Measurements from ENCODE around the gene WWOX. TPM values are rescaled to one million over a fixed set of nuclear protein-coding genes. Genes with fewer than 3 reads are reported as not detected.

WWOX gene
- total and polyA plus RNA-seq, 2 of the 4 experiments (the other 2 are of a cell fraction): 2.7 to 5.4 TPM

DNA sequence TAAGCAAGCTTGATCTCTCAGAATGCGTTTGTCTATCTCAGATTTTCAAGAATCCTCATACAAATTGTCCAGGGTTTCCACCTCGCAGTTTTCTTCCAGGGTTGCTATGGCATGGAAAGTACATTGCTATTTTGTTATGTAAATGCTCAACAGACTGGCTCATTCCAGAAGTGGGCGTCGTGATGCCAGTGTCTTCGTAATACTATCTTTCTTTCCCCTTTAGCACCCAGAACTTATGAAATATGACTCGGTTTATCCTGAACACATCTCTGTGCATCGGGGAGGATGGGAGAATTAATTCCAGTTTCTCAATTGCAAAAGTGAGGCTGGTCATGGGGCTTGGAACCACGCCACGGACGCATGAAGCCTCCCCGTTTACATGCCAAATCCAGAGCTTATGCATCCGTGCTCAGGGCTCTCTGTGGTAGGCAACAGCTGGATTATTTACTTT is 405.0 kb downstream of the WWOX start:
- Histone ChIP-seq H2BK120ac (ENCODE audit: low read depth, low read length) (no peak overlapping the region), H2AFZ (replicated peaks; ENCODE audit: low read length, poor library complexity) (no peak overlapping the region), H2AK9ac (replicated peaks; ENCODE audit: low read depth, low read length, poor library complexity) (no peak overlapping the region), H3K27ac (ENCODE audit: insufficient read depth, low read length) (no peak overlapping the region), H3K14ac (replicated peaks; ENCODE audit: low read depth, low read length) (no peak overlapping the region), H3K27me3 (ENCODE audit: control insufficient read depth, insufficient read depth, low read length) (no peaks in the 10 kb centered on the region), H3K4ac (ENCODE audit: low read depth, low read length) (no peak overlapping the region), H3K56ac (ENCODE audit: extremely low read depth, insufficient read depth, low read length) (no peak overlapping the region), H4K20me1 (ENCODE audit: insufficient read depth, low read length) (no peaks in the 10 kb centered on the region), H4K5ac (ENCODE audit: low read depth, low read length) (no peak overlapping the region), H3K4me2 (ENCODE audit: low read depth, low read length) (no peak overlapping the region), H2BK20ac (ENCODE audit: low read depth, low read length) (no peak overlapping the region), H3K4me1 (ENCODE audit: control insufficient read depth, insufficient read depth, low read length) (no peaks in the 10 kb centered on the region; the same call in 1 of the 2 replicates), H3K18ac (ENCODE audit: low read depth, low read length) (no peak overlapping the region), H3K79me1 (ENCODE audit: low read depth in 1 of 2, low read length in 2 of 2) (no peaks in the 10 kb centered on the region), H3K9me1 (ENCODE audit: insufficient read depth, low read length) (no peaks in the 10 kb centered on the region), H4K91ac (ENCODE audit: insufficient read depth, low read depth, low read length) (no peak overlapping the region), H3K23ac (ENCODE audit: low read depth, low read length) (no peak overlapping the region), H2BK15ac (ENCODE audit: low read depth, low read length) (no peak overlapping the region), H3K36me3 (ENCODE audit: control insufficient read depth, insufficient read depth, low read length) (no peaks in the 10 kb centered on the region), H3K4me3 (ENCODE audit: insufficient read depth, low read depth, low read length) (no peak overlapping the region), H2AK5ac (ENCODE audit: low read depth, low read length) (no peak overlapping the region), H3K9ac (ENCODE audit: low read depth, low read length) (no peak overlapping the region), H3K9me3 (ENCODE audit: control insufficient read depth, insufficient read depth, low read length) (peaks cover 13% of the 10 kb centered on the region), H4K8ac (ENCODE audit: low read depth in 2 of 2, low read length in 2 of 2) (no peak overlapping the region), H2BK5ac (ENCODE audit: low read depth, low read length, poor library complexity, severe bottlenecking) (no peak overlapping the region)
- no CpG with 5 or more reads among the region's 12 CpGs for WGBS, 2 experiments (ENCODE audit: extremely low coverage in 2 of 2, insufficient read length in 1 of 2)
- ATAC-seq (ENCODE audit: low read depth): no peak
- in situ Hi-C loops (cut with MboI; ENCODE audit: low sequenced_read_pairs) (no loop called here), intact Hi-C loops (cut with micrococcal nuclease) (no loop called here), dilution Hi-C loops (cut with HindIII; ENCODE audit: low sequenced_read_pairs, unreplicated experiment) (no loop called here)
- BruUV-seq (replicated peaks): no TSS peak
- ChIA-PET POLR2A (ENCODE audit: unreplicated experiment) (no interaction called here), CTCF (no interaction called here)
- TF ChIP-seq FOS (IDR thresholded peaks at IDR 0.05; ENCODE audit: low read depth, low read length) (no peak), CEBPB (IDR thresholded peaks at IDR 0.05; ENCODE audit: low read depth, low read length) (no peak), RAD21 (IDR thresholded peaks at IDR 0.05; ENCODE audit: low read length) (no peak), MXI1 (IDR thresholded peaks at IDR 0.05; ENCODE audit: borderline replicate concordance, low read depth, low read length) (no peak)
- DNase-seq: no peak
